Measurements from ENCODE around the gene WFS1. TPM values are rescaled to one million over a fixed set of nuclear protein-coding genes. Genes with fewer than 3 reads are reported as not detected.

The WFS1 gene
- 35.8 and 44.3 TPM in 2 replicates for total RNA-seq

GRCh38 chr4:6269616-6270511, at the start of gene WFS1:
WFS1 (plus strand) TSS chr4:6269850; CDS start chr4:6277456, 7,606 bp downstream.

Other genes with a start within 250 kb of the WFS1 start
- gene JAKMIP1, start 69.3 kb upstream of the WFS1 start, total RNA-seq, result not detected in 2 replicates
- gene PPP2R2C, start 202.8 kb downstream of the WFS1 start, total RNA-seq, result 0.26 TPM in 1 of 2 replicates, not detected in the other